ENCODE results near the gene SLCO2B1.

Gene SLCO2B1

GRCh38 chr11:75162954-75163353 is 12.0 kb downstream of the SLCO2B1 start:
- no peak for DNase-seq

GRCh38 chr11:75163921-75164849 is 13.3 kb downstream of the SLCO2B1 start:
- DNase-seq = no peak

- DNase-seq = no peak
Observed at GRCh38 chr11:75165721-75166120, 14.8 kb downstream of the SLCO2B1 start.

GRCh38 chr11:75166791-75167190 is 15.9 kb downstream of the SLCO2B1 start:
- no peak for DNase-seq

- DNase-seq = no peak
Observed at GRCh38 chr11:75167617-75168016, 16.7 kb downstream of the SLCO2B1 start.

- DNase-seq = no peak
Observed at GRCh38 chr11:75169101-75169885, 18.4 kb downstream of the SLCO2B1 start.

GRCh38 chr11:75170516-75171201 is 19.8 kb downstream of the SLCO2B1 start:
- no peak for DNase-seq

- no peak for DNase-seq
Observed at GRCh38 chr11:75173336-75173735, 22.4 kb downstream of the SLCO2B1 start.

- DNase-seq = no peak
Observed at GRCh38 chr11:75174781-75175370, 24.0 kb downstream of the SLCO2B1 start.

- DNase-seq = no peak
Observed at GRCh38 chr11:75182664-75183063, 31.8 kb downstream of the SLCO2B1 start.

- DNase-seq = no peak
Observed at GRCh38 chr11:75184051-75184450, 33.1 kb downstream of the SLCO2B1 start.

GRCh38 chr11:75184757-75185425 is 34.0 kb downstream of the SLCO2B1 start:
- DNase-seq = no peak

- DNase-seq = no peak
Observed at GRCh38 chr11:75185866-75186265, 35.0 kb downstream of the SLCO2B1 start.

GRCh38 chr11:75186999-75187398 is 36.1 kb downstream of the SLCO2B1 start:
- DNase-seq = no peak

- DNase-seq = no peak
Observed at GRCh38 chr11:75188671-75189070, 37.8 kb downstream of the SLCO2B1 start.

GRCh38 chr11:75189108-75189507 is 38.2 kb downstream of the SLCO2B1 start:
- no peak for DNase-seq

GRCh38 chr11:75189911-75190310 is 39.0 kb downstream of the SLCO2B1 start:
- DNase-seq = no peak

GRCh38 chr11:75190652-75191329 is 39.9 kb downstream of the SLCO2B1 start:
- no peak for DNase-seq

GRCh38 chr11:75191330-75191717 is 40.4 kb downstream of the SLCO2B1 start:
- DNase-seq = no peak

- DNase-seq = no peak
Observed at GRCh38 chr11:75193271-75193670, 42.4 kb downstream of the SLCO2B1 start.

- DNase-seq = no peak
Observed at GRCh38 chr11:75193711-75194110, 42.8 kb downstream of the SLCO2B1 start.

GRCh38 chr11:75194147-75194546 is 43.2 kb downstream of the SLCO2B1 start:
- DNase-seq = no peak

All from NCI-H146 (cell line).